A549 treated with CpdA at 1 μM for 4 hours (cell line): ENCODE measurements around the gene SIAH1. TPM values are rescaled to one million over a fixed set of nuclear protein-coding genes. Genes with fewer than 3 reads are reported as not detected.

Experiments
- total RNA-seq: library from RNA; stranded (reverse); fragments of 200-300 nt; extraction: Qiagen RNA extraction; gene quantifications from 5 replicates; pipeline ENCODE4 v1.2.3, GENCODE V29; 2022; ENCODE audit warnings: low read depth

SIAH1 gene
- 14.1 to 16.0 TPM (median 14.7 TPM) in 5 replicates for total RNA-seq

GRCh38 chr16:48385253-48386150 is at the start of gene SIAH1:
TSS of gene SIAH1 (minus strand) at chr16:48385413. CDS start at chr16:48362428, 22,985 bp downstream.

Other genes starting within 250 kb of the SIAH1 start
- gene ABCC12, start 229.4 kb downstream of the SIAH1 start, total RNA-seq, result 0.05 to 0.09 TPM (median 0.06 TPM) in 4 of 5 replicates, not detected in the other
- 24.1 to 33.9 TPM (median 30.8 TPM) in 5 replicates for gene LONP2, start 141.1 kb downstream of the SIAH1 start, total RNA-seq
- 0.03 to 0.28 TPM (median 0.09 TPM) in 4 of 5 replicates, not detected in the other for gene ABCC11, start 137.9 kb downstream of the SIAH1 start, total RNA-seq
- 16.8 to 23.1 TPM (median 21.0 TPM) in 5 replicates for gene N4BP1, start 224.8 kb upstream of the SIAH1 start, total RNA-seq